Activated CD8-positive, alpha-beta memory T cell treated with anti-CD3 and anti-CD28 coated beads, Interleukin-2, amount 10 ng/mL, durations not matched to agents 7 days and 5 days (primary cell): ENCODE data around the gene ENPP5. TPM values are rescaled to one million over a fixed set of nuclear protein-coding genes. Genes with fewer than 3 reads are reported as not detected.

Source experiments
- ATAC-seq: fragments of 150-1000 bp; cut with Tn5 transposase; one replicate; pipeline ENCODE4 v1.10.0; 2021; ENCODE audit warnings: moderate library complexity
- CTCF ChIA-PET: fragments of 350-600 bp; sonication (Branson Sonifier 250); formaldehyde crosslinking; loops from one replicate; lab custom pipeline; 2021; ENCODE audit warnings: antibody characterized with exemption; lab: Charles Lee
- DNase-seq: peaks from one replicate; pipeline ENCODE4 v3.0.0-alpha.2; 2020
- H3K27ac Mint-ChIP-seq: one replicate; pipeline ENCODE4 v1.8.0; 2021; ENCODE audit warnings: mild to moderate bottlenecking, mixed read lengths
- H3K27me3 Mint-ChIP-seq: one replicate; pipeline ENCODE4 v1.8.0; 2021; ENCODE audit warnings: mixed read lengths
- H3K36me3 Mint-ChIP-seq: one replicate; pipeline ENCODE4 v1.8.0; 2021; ENCODE audit warnings: mild to moderate bottlenecking, mixed read lengths
- H3K4me1 Mint-ChIP-seq: one replicate; pipeline ENCODE4 v1.8.0; 2021; ENCODE audit warnings: mixed read lengths
- H3K4me3 Mint-ChIP-seq: one replicate; pipeline ENCODE4 v1.8.0; 2021; ENCODE audit warnings: mild to moderate bottlenecking, moderate library complexity, mixed read lengths
- H3K9me3 Mint-ChIP-seq: one replicate; pipeline ENCODE4 v1.8.0; 2022; ENCODE audit warnings: low read depth, mixed read lengths
- total RNA-seq, 2 experiments: library from RNA; stranded (reverse); gene quantifications; one replicate each; pipeline ENCODE4 v1.2.3, GENCODE V29; 2021

Gene ENPP5
- total RNA-seq, 2 experiments from 2014 or later, result 0.58 TPM; not detected in 1

- ATAC-seq, result no peak
- DNase-seq, result no peak
- Mint-ChIP-seq H3K4me1 (no peaks in the 10 kb centered on the region), H3K4me3 (no peak overlapping the region), H3K36me3 (no peaks in the 10 kb centered on the region), H3K27ac (no peak overlapping the region), H3K9me3 (no peaks in the 10 kb centered on the region), H3K27me3 (peaks cover 12% of the 10 kb centered on the region)
- CTCF ChIA-PET, result interaction anchor here (0.7 kb wide), 1 partner anchor 439 kb away, joined by 3 read pairs; no protein-coding TSS in a partner anchor
Measured at GRCh38 chr6:46203391-46204177, 32.8 kb upstream of the ENPP5 start.

GRCh38 chr6:46201702-46202101 is 30.9 kb upstream of the ENPP5 start:
- no peak overlapping the region for H3K4me3 Mint-ChIP-seq
- ATAC-seq (no peak), DNase-seq (no peak)
- no peaks in the 10 kb centered on the region for H3K36me3 Mint-ChIP-seq
- H3K9me3 Mint-ChIP-seq, result no peaks in the 10 kb centered on the region
- CTCF ChIA-PET, result no interaction called here
- H3K4me1 Mint-ChIP-seq, result no peaks in the 10 kb centered on the region
- no peak overlapping the region for H3K27ac Mint-ChIP-seq
- H3K27me3 Mint-ChIP-seq, result peaks cover 13% of the 10 kb centered on the region

- H3K27me3 Mint-ChIP-seq, result peaks cover 16% of the 10 kb centered on the region
- H3K36me3 Mint-ChIP-seq, result no peaks in the 10 kb centered on the region
- no peak for ATAC-seq
- no peak overlapping the region for H3K27ac Mint-ChIP-seq
- no peak overlapping the region for H3K4me3 Mint-ChIP-seq
- no peaks in the 10 kb centered on the region for H3K4me1 Mint-ChIP-seq
- CTCF ChIA-PET, result no interaction called here
- H3K9me3 Mint-ChIP-seq, result no peaks in the 10 kb centered on the region
- DNase-seq, result no peak
Measured at GRCh38 chr6:46199387-46199786, 28.6 kb upstream of the ENPP5 start.

- no peak for ATAC-seq
- Mint-ChIP-seq H3K27ac (no peak overlapping the region), H3K36me3 (no peaks in the 10 kb centered on the region), H3K9me3 (no peaks in the 10 kb centered on the region), H3K27me3 (peaks cover 27% of the 10 kb centered on the region), H3K4me1 (no peaks in the 10 kb centered on the region), H3K4me3 (no peak overlapping the region)
- CTCF ChIA-PET, result no interaction called here
- DNase-seq, result no peak
Measured at GRCh38 chr6:46191961-46192360, 21.2 kb upstream of the ENPP5 start.

- Mint-ChIP-seq H3K36me3 (no peaks in the 10 kb centered on the region), H3K27ac (no peak overlapping the region), H3K27me3 (peaks cover 34% of the 10 kb centered on the region), H3K4me3 (no peak overlapping the region), H3K4me1 (no peaks in the 10 kb centered on the region), H3K9me3 (no peaks in the 10 kb centered on the region)
- ATAC-seq, result no peak
- CTCF ChIA-PET, result interaction anchor here (0.7 kb wide), 1 partner anchor 138 kb away, joined by 3 read pairs; no protein-coding TSS in a partner anchor
- DNase-seq, result no peak
Measured at GRCh38 chr6:46190889-46191288, 20.1 kb upstream of the ENPP5 start.

GRCh38 chr6:46189726-46190125 is 18.9 kb upstream of the ENPP5 start:
- H3K27me3 Mint-ChIP-seq, result peaks cover 42% of the 10 kb centered on the region
- no peak overlapping the region for H3K4me3 Mint-ChIP-seq
- ATAC-seq (no peak), DNase-seq (no peak)
- H3K9me3 Mint-ChIP-seq, result no peaks in the 10 kb centered on the region
- H3K27ac Mint-ChIP-seq, result no peak overlapping the region
- no peaks in the 10 kb centered on the region for H3K4me1 Mint-ChIP-seq
- CTCF ChIA-PET, result no interaction called here
- H3K36me3 Mint-ChIP-seq, result no peaks in the 10 kb centered on the region

- Mint-ChIP-seq H3K36me3 (no peaks in the 10 kb centered on the region), H3K4me3 (no peak overlapping the region), H3K4me1 (no peaks in the 10 kb centered on the region), H3K9me3 (no peaks in the 10 kb centered on the region), H3K27me3 (peaks cover 50% of the 10 kb centered on the region), H3K27ac (no peak overlapping the region)
- CTCF ChIA-PET, result no interaction called here
- no peak for DNase-seq
- no peak for ATAC-seq
Measured at GRCh38 chr6:46186583-46186982, 15.8 kb upstream of the ENPP5 start.

GRCh38 chr6:46184114-46184513 is 13.3 kb upstream of the ENPP5 start:
- Mint-ChIP-seq H3K27me3 (peaks cover 61% of the 10 kb centered on the region), H3K4me3 (no peak overlapping the region), H3K4me1 (no peaks in the 10 kb centered on the region), H3K27ac (no peak overlapping the region), H3K9me3 (no peaks in the 10 kb centered on the region), H3K36me3 (no peaks in the 10 kb centered on the region)
- DNase-seq (no peak), ATAC-seq (no peak)
- CTCF ChIA-PET, result no interaction called here

- Mint-ChIP-seq H3K4me1 (peaks cover 28% of the 10 kb centered on the region), H3K27ac (no peak overlapping the region), H3K27me3 (peaks cover 62% of the 10 kb centered on the region), H3K4me3 (no peak overlapping the region), H3K9me3 (no peaks in the 10 kb centered on the region), H3K36me3 (peaks cover 2% of the 10 kb centered on the region)
- DNase-seq, result no peak
- CTCF ChIA-PET, result no interaction called here
- no peak for ATAC-seq
Measured at GRCh38 chr6:46175976-46176375, 5.2 kb upstream of the ENPP5 start.

GRCh38 chr6:46175446-46175845 is 4.7 kb upstream of the ENPP5 start:
- ATAC-seq (peak; percentile 81), DNase-seq (peak; percentile 42)
- peak overlapping the region; percentile 27 for H3K4me3 Mint-ChIP-seq
- no peaks in the 10 kb centered on the region for H3K9me3 Mint-ChIP-seq
- peaks cover 62% of the 10 kb centered on the region for H3K27me3 Mint-ChIP-seq
- CTCF ChIA-PET, result no interaction called here
- peaks cover 2% of the 10 kb centered on the region for H3K36me3 Mint-ChIP-seq
- H3K27ac Mint-ChIP-seq, result peak overlapping the region; percentile 71
- peaks cover 32% of the 10 kb centered on the region for H3K4me1 Mint-ChIP-seq

GRCh38 chr6:46174904-46175303 is 4.1 kb upstream of the ENPP5 start:
- peaks cover 36% of the 10 kb centered on the region for H3K4me1 Mint-ChIP-seq
- no peaks in the 10 kb centered on the region for H3K9me3 Mint-ChIP-seq
- peaks cover 65% of the 10 kb centered on the region for H3K27me3 Mint-ChIP-seq
- ATAC-seq, result no peak
- DNase-seq, result peak; percentile 49
- H3K27ac Mint-ChIP-seq, result peak overlapping the region; percentile 71
- H3K36me3 Mint-ChIP-seq, result peaks cover 2% of the 10 kb centered on the region
- no peak overlapping the region for H3K4me3 Mint-ChIP-seq
- CTCF ChIA-PET, result interaction anchor here (0.8 kb wide), 1 partner anchor 236 kb away, joined by 3 read pairs; no protein-coding TSS in a partner anchor

GRCh38 chr6:46172176-46172575 is 1.4 kb upstream of the ENPP5 start:
- Mint-ChIP-seq H3K4me1 (peaks cover 37% of the 10 kb centered on the region), H3K36me3 (peaks cover 1% of the 10 kb centered on the region), H3K9me3 (no peaks in the 10 kb centered on the region), H3K27me3 (peaks cover 52% of the 10 kb centered on the region), H3K4me3 (no peak overlapping the region), H3K27ac (no peak overlapping the region)
- CTCF ChIA-PET, result no interaction called here
- no peak for ATAC-seq
- no peak for DNase-seq

- H3K36me3 Mint-ChIP-seq, result no peaks in the 10 kb centered on the region
- no peak for ATAC-seq
- DNase-seq, result no peak
- H3K4me1 Mint-ChIP-seq, result no peaks in the 10 kb centered on the region
- H3K4me3 Mint-ChIP-seq, result no peak overlapping the region
- peaks cover 3% of the 10 kb centered on the region for H3K9me3 Mint-ChIP-seq
- CTCF ChIA-PET, result no interaction called here
- H3K27ac Mint-ChIP-seq, result no peak overlapping the region
- peaks cover 12% of the 10 kb centered on the region for H3K27me3 Mint-ChIP-seq
Measured at GRCh38 chr6:46160102-46160501, 10.7 kb downstream of the ENPP5 start.

GRCh38 chr6:46159229-46159628 is 11.6 kb downstream of the ENPP5 start:
- peaks cover 12% of the 10 kb centered on the region for H3K27me3 Mint-ChIP-seq
- DNase-seq, result no peak
- no peaks in the 10 kb centered on the region for H3K36me3 Mint-ChIP-seq
- CTCF ChIA-PET, result no interaction called here
- no peaks in the 10 kb centered on the region for H3K4me1 Mint-ChIP-seq
- ATAC-seq, result no peak
- H3K9me3 Mint-ChIP-seq, result peaks cover 3% of the 10 kb centered on the region
- H3K27ac Mint-ChIP-seq, result no peak overlapping the region
- no peak overlapping the region for H3K4me3 Mint-ChIP-seq
